AG10803 (cell line): ENCODE data around the gene DOCK11.

Source experiments
- DNase-seq: peaks from one replicate; pipeline ENCODE4 v3.0.0; 2010; ENCODE audit warnings: low read depth
- H3K4me3 ChIP-seq: 2 replicates; pipeline ENCODE4 v1.5.1; 2011; ENCODE audit warnings: mild to moderate bottlenecking, low read length, control low read depth
- CTCF ChIP-seq: conservative IDR thresholded peaks from 2 replicates; pipeline ENCODE4 v1.5.1; 2011; ENCODE audit warnings: mild to moderate bottlenecking, low read length, control low read depth, inconsistent platforms

The DOCK11 gene

GRCh38 chrX:118724365-118724764 lies 228.8 kb downstream of the DOCK11 start:
- DNase-seq, result no peak
- no peak overlapping the region for H3K4me3 ChIP-seq
- no peak for TF ChIP-seq CTCF

- no peak for DNase-seq
- TF ChIP-seq CTCF, result no peak
- H3K4me3 ChIP-seq, result no peak overlapping the region
Observed at GRCh38 chrX:118724775-118725174, 229.2 kb downstream of the DOCK11 start.

- no peak overlapping the region for H3K4me3 ChIP-seq
- no peak for DNase-seq
- TF ChIP-seq CTCF, result no peak
Observed at GRCh38 chrX:118726396-118726795, 230.8 kb downstream of the DOCK11 start.

DNA sequence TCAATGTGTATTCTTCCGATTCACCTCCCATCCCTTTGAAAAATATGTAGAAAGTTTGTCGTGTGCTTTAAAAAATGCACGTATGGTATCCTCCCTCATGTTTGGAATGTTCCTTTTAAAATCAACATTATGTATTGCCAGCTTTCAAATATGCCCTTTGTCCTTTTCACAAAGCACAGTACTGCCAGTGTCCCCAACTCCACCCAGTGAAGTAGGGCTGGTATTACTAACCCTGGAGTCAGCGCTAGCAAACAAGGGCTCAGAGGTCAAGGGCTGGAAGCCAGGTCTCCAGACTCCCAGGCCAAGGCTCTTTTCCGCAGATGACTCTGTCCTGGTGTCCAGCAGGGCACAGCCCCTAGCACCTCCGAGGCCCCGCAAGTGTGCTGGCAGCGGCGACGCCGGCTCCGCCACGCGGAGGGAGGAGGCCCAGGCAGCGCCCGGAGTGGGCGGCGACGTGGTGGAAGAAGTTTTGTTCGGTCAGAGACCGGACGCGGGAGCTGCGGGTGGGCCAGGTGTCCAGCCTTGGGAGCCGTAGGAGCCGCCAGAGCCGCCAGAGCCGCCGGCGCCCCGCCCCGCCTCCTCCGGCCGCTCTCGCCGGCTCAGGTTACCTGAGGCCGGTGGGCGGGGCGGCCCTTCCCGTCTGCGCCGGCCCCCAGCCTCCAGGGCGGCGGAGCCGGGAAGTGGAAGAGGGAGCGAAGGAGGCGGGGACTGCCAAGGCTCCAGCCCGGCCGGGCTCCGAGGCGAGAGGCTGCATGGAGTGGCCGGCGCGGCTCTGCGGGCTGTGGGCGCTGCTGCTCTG lies 231.5 kb downstream of the DOCK11 start, which contains the start of gene IL13RA1:
TSS of gene IL13RA1 (plus strand) at position 720 of the 799 bp plus-strand sequence. CDS start at position 753, 33 bp downstream.
- peak; percentile 76 for DNase-seq
- peak within 1 kb of the TSS; percentile 62 for H3K4me3 ChIP-seq
- no peak for TF ChIP-seq CTCF

DNA sequence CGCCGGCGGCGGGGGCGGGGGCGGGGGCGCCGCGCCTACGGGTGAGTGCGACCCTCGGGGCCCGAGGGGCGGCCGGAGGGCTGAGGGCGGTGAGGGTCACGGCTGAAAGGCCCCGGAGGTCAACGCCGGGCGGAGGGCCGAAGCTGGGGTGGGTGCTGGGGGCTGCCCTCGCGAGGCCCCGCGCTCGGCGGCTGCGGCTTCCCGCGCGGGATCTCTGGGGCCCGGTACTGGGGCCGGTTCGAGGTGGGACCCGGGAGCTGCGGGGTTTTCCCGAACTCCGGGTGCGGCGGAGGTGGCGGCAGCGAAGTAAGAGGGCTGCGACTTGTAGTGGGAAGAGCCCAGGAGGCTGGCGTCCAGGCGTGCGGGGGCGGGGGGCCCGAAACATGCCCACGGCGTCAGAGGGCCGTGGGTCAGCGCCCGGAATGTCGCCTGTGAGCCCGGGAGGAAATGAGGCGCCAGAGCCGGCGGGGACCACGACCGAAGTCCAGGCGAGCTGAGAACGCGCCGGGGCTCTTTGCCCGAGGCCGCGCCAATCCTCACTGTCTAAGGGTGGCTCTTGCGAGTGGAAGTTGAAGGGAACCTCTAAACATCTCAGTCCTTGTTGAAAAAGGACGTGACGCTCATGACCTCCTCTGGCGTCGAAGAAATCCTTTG lies 232.2 kb downstream of the DOCK11 start:
- H3K4me3 ChIP-seq, result peak overlapping the region; percentile 62
- peak; percentile 34 for DNase-seq
- TF ChIP-seq CTCF, result no peak

GRCh38 chrX:118729042-118729652 lies 233.5 kb downstream of the DOCK11 start:
- no peak for TF ChIP-seq CTCF
- H3K4me3 ChIP-seq, result no peak overlapping the region
- no peak for DNase-seq
